Measurements from ENCODE around the gene ATP11A. TPM values are rescaled to one million over a fixed set of nuclear protein-coding genes. Genes with fewer than 3 reads are reported as not detected.

Gene ATP11A
- total RNA-seq, 1 experiment from 2014 or later, result 9.4 TPM

GRCh38 chr13:112896736-112897602 is 207.1 kb downstream of the ATP11A start:
- DNase-seq (ENCODE audit: low spot score), result no peak
- BruUV-seq (replicated peaks), result no TSS peak
- peaks cover 15% of the 10 kb centered on the region for H3K4me1 ChIP-seq (ENCODE audit: insufficient read depth, low read length, poor library complexity, severe bottlenecking)
- no peaks in the 10 kb centered on the region for H3K27me3 ChIP-seq (replicated peaks; ENCODE audit: insufficient read depth, low read depth, low read length, poor library complexity)
- ChIA-PET CTCF (no interaction called here), POLR2A (ENCODE audit: low non-redundant PET) (no interaction called here)
- H3K4me3 ChIP-seq (ENCODE audit: low read depth, low read length, poor library complexity, severe bottlenecking), result no peak overlapping the region
- no peaks in the 10 kb centered on the region for H3K9me3 ChIP-seq (ENCODE audit: low read depth, low read length, poor library complexity, severe bottlenecking)
- TF ChIP-seq EZH2 (IDR thresholded peaks at IDR 0.05; ENCODE audit: borderline replicate concordance, low read depth, low read length, poor library complexity, severe bottlenecking), result no peak
- TF ChIP-seq CTCF (conservative IDR thresholded peaks at IDR 0.05; ENCODE audit: low read depth, low read length), result no peak
- no peaks in the 10 kb centered on the region for H3K36me3 ChIP-seq (ENCODE audit: insufficient read depth, low read length, poor library complexity, severe bottlenecking)
- H3K27ac ChIP-seq (ENCODE audit: low read depth, low read length, poor library complexity, severe bottlenecking), result no peak overlapping the region
- intact Hi-C loops (cut with micrococcal nuclease; ENCODE audit: unreplicated experiment), result no loop called here

GRCh38 chr13:112897603-112897955 is 207.7 kb downstream of the ATP11A start:
- CTCF ChIA-PET, result no interaction called here
- DNase-seq (ENCODE audit: low spot score), result no peak
- intact Hi-C loops (cut with micrococcal nuclease; ENCODE audit: unreplicated experiment), result no loop called here
- Histone ChIP-seq H3K27me3 (replicated peaks; ENCODE audit: insufficient read depth, low read depth, low read length, poor library complexity) (no peaks in the 10 kb centered on the region), H3K4me3 (ENCODE audit: low read depth, low read length, poor library complexity, severe bottlenecking) (no peak overlapping the region), H3K9me3 (ENCODE audit: low read depth, low read length, poor library complexity, severe bottlenecking) (no peaks in the 10 kb centered on the region), H3K4me1 (ENCODE audit: insufficient read depth, low read length, poor library complexity, severe bottlenecking) (peaks cover 11% of the 10 kb centered on the region), H3K27ac (ENCODE audit: low read depth, low read length, poor library complexity, severe bottlenecking) (no peak overlapping the region), H3K36me3 (ENCODE audit: insufficient read depth, low read length, poor library complexity, severe bottlenecking) (no peaks in the 10 kb centered on the region)
- no TSS peak for BruUV-seq (replicated peaks)
- POLR2A ChIA-PET (ENCODE audit: low non-redundant PET), result no interaction called here
- TF ChIP-seq CTCF (conservative IDR thresholded peaks at IDR 0.05; ENCODE audit: low read depth, low read length), result no peak

GRCh38 chr13:112897956-112898620 is 208.2 kb downstream of the ATP11A start:
- TF ChIP-seq EZH2 (IDR thresholded peaks at IDR 0.05; ENCODE audit: borderline replicate concordance, low read depth, low read length, poor library complexity, severe bottlenecking), result no peak
- TF ChIP-seq CTCF (conservative IDR thresholded peaks at IDR 0.05; ENCODE audit: low read depth, low read length), result no peak

More at GRCh38 chr13:112897956-112898620, 208.2 kb downstream of the ATP11A start:
- ChIA-PET POLR2A (ENCODE audit: low non-redundant PET) (no interaction called here), CTCF (no interaction called here)
- intact Hi-C loops (cut with micrococcal nuclease; ENCODE audit: unreplicated experiment), result no loop called here
- H3K27me3 ChIP-seq (replicated peaks; ENCODE audit: insufficient read depth, low read depth, low read length, poor library complexity), result no peaks in the 10 kb centered on the region
- H3K4me1 ChIP-seq (ENCODE audit: insufficient read depth, low read length, poor library complexity, severe bottlenecking), result peaks cover 8% of the 10 kb centered on the region
- no peak overlapping the region for H3K4me3 ChIP-seq (ENCODE audit: low read depth, low read length, poor library complexity, severe bottlenecking)
- no peaks in the 10 kb centered on the region for H3K9me3 ChIP-seq (ENCODE audit: low read depth, low read length, poor library complexity, severe bottlenecking)
- BruUV-seq (replicated peaks), result no TSS peak
- H3K36me3 ChIP-seq (ENCODE audit: insufficient read depth, low read length, poor library complexity, severe bottlenecking), result no peaks in the 10 kb centered on the region
- no peak overlapping the region for H3K27ac ChIP-seq (ENCODE audit: low read depth, low read length, poor library complexity, severe bottlenecking)
- no peak for DNase-seq (ENCODE audit: low spot score)
